ENCODE data around the gene MPI. TPM values are rescaled to one million over a fixed set of nuclear protein-coding genes. Genes with fewer than 3 reads are reported as not detected.
A peak's percentile ranks its signal among the peaks of the same experiment; 100 is the strongest.

Gene MPI
- total and polyA plus RNA-seq, 2 of the 8 experiments (the other 6 are each of a cell fraction or from before 2014, with no cell fraction given): 31.0 to 74.8 TPM

DNA sequence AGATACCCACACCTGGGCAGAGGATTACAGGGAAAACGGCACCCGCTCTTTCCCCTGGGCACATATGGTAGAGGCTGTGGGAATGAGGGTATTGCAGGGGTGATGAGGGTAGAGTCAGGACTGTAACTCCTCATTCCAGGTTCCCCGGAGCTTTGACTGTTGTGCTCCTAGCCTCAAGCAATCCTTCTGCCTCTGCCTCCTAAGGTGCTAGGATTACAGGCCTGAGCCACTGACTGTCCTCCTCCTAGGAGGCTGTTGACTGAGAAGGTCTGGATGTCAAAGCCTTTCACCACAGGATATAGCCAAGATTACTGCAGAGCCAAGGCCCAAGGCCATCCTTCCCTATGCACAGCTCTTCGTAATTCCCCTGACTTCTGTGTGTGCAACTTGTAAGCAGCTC is 1.1 kb upstream of the MPI start:
- CTCF ChIA-PET (ENCODE audit: partially characterized antibody): interaction anchor here (0.6 to 6.2 kb wide), 9 partner anchors 9 to 117 kb away, joined by 3 to 54 read pairs (median 3); no protein-coding TSS in a partner anchor
- Histone ChIP-seq H3K4ac (replicated peaks; ENCODE audit: insufficient read length, low read depth, low read length) (no peak overlapping the region), H3K9ac (replicated peaks in 1 of 4; ENCODE audit: extremely low read depth in 1 of 4, low read depth in 3 of 4, low read length in 3 of 4) (no peak overlapping the region), H2BK5ac (ENCODE audit: low read depth, low read length) (peak overlapping the region; percentile 68; the same call in 1 of the 2 replicates), H3K18ac (ENCODE audit: extremely low read depth, low read length) (no peak overlapping the region; the same call in 1 of the 2 replicates), H4K91ac (replicated peaks; ENCODE audit: insufficient read length, low read length) (peak overlapping the region; percentile 50), H3K9me3 (ENCODE audit: insufficient read depth in 2 of 2, low read depth in 1 of 2, low read length in 1 of 2) (no peaks in the 10 kb centered on the region), H4K8ac (ENCODE audit: extremely low read depth, insufficient read depth, low read length) (no peak overlapping the region), H3K23me2 (ENCODE audit: low read depth, low read length) (peaks cover 9% of the 10 kb centered on the region), H3K56ac (replicated peaks; ENCODE audit: insufficient read length, low read depth, low read length) (no peak overlapping the region), H2BK20ac (ENCODE audit: low read length) (no peak overlapping the region), H3K23ac (ENCODE audit: insufficient read length) (no peak overlapping the region), H2BK12ac (ENCODE audit: low read depth, low read length) (0 out of 2 replicates have a peak overlapping the region, but pooled peaks have one; percentile 88), H3K27me3 (replicated peaks in 1 of 4; ENCODE audit: control insufficient read depth in 3 of 4, extremely low read depth in 1 of 4, insufficient read depth in 3 of 4, low read length in 3 of 4) (no peaks in the 10 kb centered on the region), H3K79me2 (ENCODE audit: control insufficient read depth in 1 of 2, insufficient read depth in 2 of 2, low read length in 2 of 2) (no peaks in the 10 kb centered on the region), H2BK15ac (ENCODE audit: low read length) (0 out of 2 replicates have a peak overlapping the region, but pooled peaks have one; percentile 55), H3K4me2 (ENCODE audit: insufficient read depth in 1 of 2, low read depth in 2 of 2, low read length in 2 of 2) (peak overlapping the region; percentile 90; a peak in 3 of 4 replicates), H2BK120ac (replicated peaks; ENCODE audit: low read depth, low read length) (no peak overlapping the region), H4K20me1 (replicated peaks in 1 of 2; ENCODE audit: control insufficient read depth in 1 of 2, insufficient read depth in 2 of 2, low read length in 2 of 2) (no peaks in the 10 kb centered on the region), H3K14ac (ENCODE audit: insufficient read length) (no peak overlapping the region), H3K27ac (ENCODE audit: low read depth, low read length) (no peak overlapping the region), H3K4me3 (ENCODE audit: extremely low read depth in 1 of 4, insufficient read depth in 2 of 4, low read depth in 3 of 4, low read length in 4 of 4) (peak overlapping the region in 1 of 4 experiments; percentile 80; a peak in 1 of 8 replicates), H4K5ac (ENCODE audit: insufficient read length, low read depth, low read length) (no peak overlapping the region), H2AK5ac (ENCODE audit: low read depth, low read length) (peak overlapping the region; percentile 75; the same call in 1 of the 2 replicates), H3K36me3 (ENCODE audit: control insufficient read depth in 2 of 4, insufficient read depth in 4 of 4, low read length in 3 of 4) (peaks cover 5 to 18% (median 14%) of the 10 kb centered on the region in 4 experiments; a peak in 5 of 8 replicates), H2AFZ (ENCODE audit: low read length) (no peak overlapping the region), H3K4me1 (replicated peaks in 1 of 4; ENCODE audit: control insufficient read depth in 3 of 4, insufficient read depth in 4 of 4, low read length in 3 of 4) (peaks cover 0 to 4% (median 2%) of the 10 kb centered on the region in 4 experiments; a peak in 4 of 7 replicates), H3K79me1 (ENCODE audit: low read depth, low read length) (no peaks in the 10 kb centered on the region)
- POLR2A ChIA-PET (ENCODE audit: partially characterized antibody): interaction anchor here (0.7 to 7.0 kb wide), 11 partner anchors 9 to 130 kb away, joined by 3 to 116 read pairs (median 5); partner anchors contain the start of genes FAM219B and SCAMP2
- WGBS, 2 experiments (ENCODE audit: extremely low coverage in 1 of 2, insufficient coverage in 1 of 2, insufficient read length in 1 of 2, insufficient replicate concordance in 2 of 2, low coverage in 1 of 2, low lambda C conversion rate in 2 of 2, missing lambda C conversion rate in 1 of 2): 98% methylated on average over 4 of the region's 4 CpGs; no CpG with 5 or more reads in 1 of the 2 experiments
- FAIRE-seq: no peak
- TF ChIP-seq JUND (IDR thresholded peaks at IDR 0.05; ENCODE audit: low read length) (no peak), TAF1 (IDR thresholded peaks at IDR 0.05; ENCODE audit: low read depth, low read length) (no peak), RFX5 (IDR thresholded peaks at IDR 0.05; ENCODE audit: borderline replicate concordance, low read depth, low read length) (no peak), BACH1 (IDR thresholded peaks at IDR 0.05; ENCODE audit: low read length) (no peak)
- TF ChIP-seq, protein P1, sequence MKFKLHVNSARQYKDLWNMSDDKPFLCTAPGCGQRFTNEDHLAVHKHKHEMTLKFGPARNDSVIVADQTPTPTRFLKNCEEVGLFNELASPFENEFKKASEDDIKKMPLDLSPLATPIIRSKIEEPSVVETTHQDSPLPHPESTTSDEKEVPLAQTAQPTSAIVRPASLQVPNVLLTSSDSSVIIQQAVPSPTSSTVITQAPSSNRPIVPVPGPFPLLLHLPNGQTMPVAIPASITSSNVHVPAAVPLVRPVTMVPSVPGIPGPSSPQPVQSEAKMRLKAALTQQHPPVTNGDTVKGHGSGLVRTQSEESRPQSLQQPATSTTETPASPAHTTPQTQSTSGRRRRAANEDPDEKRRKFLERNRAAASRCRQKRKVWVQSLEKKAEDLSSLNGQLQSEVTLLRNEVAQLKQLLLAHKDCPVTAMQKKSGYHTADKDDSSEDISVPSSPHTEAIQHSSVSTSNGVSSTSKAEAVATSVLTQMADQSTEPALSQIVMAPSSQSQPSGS (IDR thresholded peaks at IDR 0.05; ENCODE audit: low read length): no peak
- DNase-seq (ENCODE audit: low read depth in 1 of 2, low spot score in 2 of 2): no peak
